ENCODE data around the gene SDHA. TPM values are rescaled to one million over a fixed set of nuclear protein-coding genes. Genes with fewer than 3 reads are reported as not detected.
"Not testable (repeated sequence)": the region's sequence is repeated elsewhere in the genome, so short reads cannot be mapped to it uniquely, and the experiment has no call there.

The SDHA gene
- total RNA-seq, 1 experiment from 2014 or later, result 134 TPM

DNA sequence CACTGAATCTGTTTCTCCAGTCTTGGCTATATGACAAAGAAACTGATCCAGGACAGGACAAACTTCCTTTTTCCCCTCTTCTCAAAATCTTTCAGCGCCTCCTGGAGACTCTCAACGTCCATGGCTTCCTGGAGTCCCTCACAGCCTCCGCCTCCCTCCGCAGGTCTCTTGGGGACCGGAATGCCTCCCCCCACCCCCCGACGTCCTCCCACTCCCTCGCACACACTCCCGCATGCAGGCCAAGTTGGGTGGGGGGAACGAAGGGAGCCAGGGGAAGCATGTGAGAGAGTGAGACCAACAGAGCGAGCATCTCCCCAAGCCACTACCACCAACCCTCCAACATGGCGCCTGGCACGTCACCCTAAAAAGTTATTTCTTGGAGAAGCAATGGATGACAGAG, 72.1 kb downstream of the SDHA start:
- H3K9ac ChIP-seq (ENCODE audit: low read length); CTCF ChIA-PET; H3K4me1 ChIP-seq (ENCODE audit: control insufficient read depth in 1 of 2, insufficient read depth in 2 of 2, low read length in 2 of 2); H2AFZ ChIP-seq (ENCODE audit: low read depth, low read length, poor library complexity, severe bottlenecking); DNase-seq (ENCODE audit: low read depth, low spot score); H3K4me2 ChIP-seq (ENCODE audit: low read length); RAD21 ChIA-PET (ENCODE audit: low non-redundant PET in 1 of 2, low total read pairs in 2 of 2, uncharacterized antibody in 2 of 2, unreplicated experiment in 2 of 2); intact Hi-C loops (cut with micrococcal nuclease); H3K36me3 ChIP-seq (ENCODE audit: control insufficient read depth in 1 of 2, insufficient read depth in 2 of 2, low read length in 2 of 2); BruUV-seq (replicated peaks); H3K9me2 ChIP-seq (ENCODE audit: insufficient read depth); H3K27me3 ChIP-seq (ENCODE audit: insufficient read depth, low read length); H3K4me3 ChIP-seq (replicated peaks in 1 of 2; ENCODE audit: low read depth in 1 of 2, low read length in 2 of 2); ATAC-seq; H3K27ac ChIP-seq (ENCODE audit: low read depth, low read length); H4K20me1 ChIP-seq (ENCODE audit: insufficient read depth); H3K9me3 ChIP-seq (ENCODE audit: control insufficient read depth in 1 of 2, insufficient read depth in 1 of 2, low read depth in 1 of 2, low read length in 2 of 2); POLR2A ChIA-PET: not testable (repeated sequence)
- peaks cover 45% of the 10 kb centered on the region for H3K79me2 ChIP-seq (ENCODE audit: insufficient read depth, low read length)

DNA sequence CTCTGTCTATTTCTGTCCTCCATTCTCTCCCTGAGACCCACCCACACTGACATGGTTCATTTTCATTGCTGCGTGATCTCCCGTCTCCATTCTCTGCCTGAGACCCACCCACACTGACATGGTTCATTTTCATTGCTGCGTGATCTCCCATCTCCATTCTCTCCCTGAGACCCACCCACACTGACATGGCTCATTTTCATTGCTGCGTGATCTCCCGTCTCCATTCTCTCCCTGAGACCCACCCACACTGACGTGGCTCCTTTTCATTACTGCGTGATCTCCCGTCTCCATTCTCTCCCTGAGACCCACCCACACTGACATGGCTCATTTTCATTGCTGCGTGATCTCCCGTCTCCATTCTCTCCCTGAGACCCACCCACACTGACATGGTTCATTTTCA, 73.2 kb downstream of the SDHA start:
- H3K27ac ChIP-seq (ENCODE audit: low read depth, low read length); H3K4me3 ChIP-seq (replicated peaks in 1 of 2; ENCODE audit: low read depth in 1 of 2, low read length in 2 of 2); H3K9me3 ChIP-seq (ENCODE audit: control insufficient read depth in 1 of 2, insufficient read depth in 1 of 2, low read depth in 1 of 2, low read length in 2 of 2); H3K27me3 ChIP-seq (ENCODE audit: insufficient read depth, low read length); intact Hi-C loops (cut with micrococcal nuclease); H2AFZ ChIP-seq (ENCODE audit: low read depth, low read length, poor library complexity, severe bottlenecking); CTCF ChIA-PET; ATAC-seq; H4K20me1 ChIP-seq (ENCODE audit: insufficient read depth); BruUV-seq (replicated peaks); RAD21 ChIA-PET (ENCODE audit: low non-redundant PET in 1 of 2, low total read pairs in 2 of 2, uncharacterized antibody in 2 of 2, unreplicated experiment in 2 of 2); H3K4me1 ChIP-seq (ENCODE audit: control insufficient read depth in 1 of 2, insufficient read depth in 2 of 2, low read length in 2 of 2); POLR2A ChIA-PET; H3K36me3 ChIP-seq (ENCODE audit: control insufficient read depth in 1 of 2, insufficient read depth in 2 of 2, low read length in 2 of 2); H3K9ac ChIP-seq (ENCODE audit: low read length); H3K4me2 ChIP-seq (ENCODE audit: low read length); DNase-seq (ENCODE audit: low read depth, low spot score); H3K9me2 ChIP-seq (ENCODE audit: insufficient read depth): not testable (repeated sequence)
- peaks cover 34% of the 10 kb centered on the region for H3K79me2 ChIP-seq (ENCODE audit: insufficient read depth, low read length)

DNA sequence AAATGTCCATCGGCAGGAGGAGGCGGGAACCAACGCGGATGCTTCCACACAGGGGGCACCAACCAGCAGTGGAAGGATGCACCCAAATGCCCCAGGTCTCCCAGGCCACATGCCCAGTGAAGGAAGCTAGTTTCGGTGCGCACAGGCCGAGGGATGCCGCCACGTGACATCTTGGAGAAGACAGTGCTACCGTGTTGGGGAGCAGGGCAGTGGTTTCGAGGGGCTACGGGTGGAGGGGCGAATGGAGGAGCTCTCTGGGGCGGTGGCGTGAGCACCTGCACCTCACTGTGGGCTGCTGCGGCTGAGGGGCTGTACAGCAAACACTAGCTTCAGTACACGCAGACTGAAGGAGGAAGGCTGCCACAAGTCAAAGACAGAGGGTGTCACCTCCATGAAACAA, 76.7 kb downstream of the SDHA start:
- H4K20me1 ChIP-seq (ENCODE audit: insufficient read depth); H3K4me2 ChIP-seq (ENCODE audit: low read length); H3K4me3 ChIP-seq (replicated peaks in 1 of 2; ENCODE audit: low read depth in 1 of 2, low read length in 2 of 2); ATAC-seq; H2AFZ ChIP-seq (ENCODE audit: low read depth, low read length, poor library complexity, severe bottlenecking); DNase-seq (ENCODE audit: low read depth, low spot score); intact Hi-C loops (cut with micrococcal nuclease); H3K4me1 ChIP-seq (ENCODE audit: control insufficient read depth in 1 of 2, insufficient read depth in 2 of 2, low read length in 2 of 2); H3K9me2 ChIP-seq (ENCODE audit: insufficient read depth); RAD21 ChIA-PET (ENCODE audit: low non-redundant PET in 1 of 2, low total read pairs in 2 of 2, uncharacterized antibody in 2 of 2, unreplicated experiment in 2 of 2); CTCF ChIA-PET; H3K9ac ChIP-seq (ENCODE audit: low read length); H3K9me3 ChIP-seq (ENCODE audit: control insufficient read depth in 1 of 2, insufficient read depth in 1 of 2, low read depth in 1 of 2, low read length in 2 of 2); BruUV-seq (replicated peaks); H3K36me3 ChIP-seq (ENCODE audit: control insufficient read depth in 1 of 2, insufficient read depth in 2 of 2, low read length in 2 of 2); H3K27ac ChIP-seq (ENCODE audit: low read depth, low read length); H3K27me3 ChIP-seq (ENCODE audit: insufficient read depth, low read length); POLR2A ChIA-PET: not testable (repeated sequence)
- H3K79me2 ChIP-seq (ENCODE audit: insufficient read depth, low read length), result peaks cover 22% of the 10 kb centered on the region; the same call in 1 of the 2 replicates

GRCh38 chr5:296207-296606, 78.1 kb downstream of the SDHA start:
- peaks cover 19% of the 10 kb centered on the region; the same call in 1 of the 2 replicates for H3K79me2 ChIP-seq (ENCODE audit: insufficient read depth, low read length)
- H3K4me3 ChIP-seq (replicated peaks in 1 of 2; ENCODE audit: low read depth in 1 of 2, low read length in 2 of 2); H3K4me1 ChIP-seq (ENCODE audit: control insufficient read depth in 1 of 2, insufficient read depth in 2 of 2, low read length in 2 of 2); POLR2A ChIA-PET; H3K9me2 ChIP-seq (ENCODE audit: insufficient read depth); DNase-seq (ENCODE audit: low read depth, low spot score); RAD21 ChIA-PET (ENCODE audit: low non-redundant PET in 1 of 2, low total read pairs in 2 of 2, uncharacterized antibody in 2 of 2, unreplicated experiment in 2 of 2); H3K4me2 ChIP-seq (ENCODE audit: low read length); H3K27ac ChIP-seq (ENCODE audit: low read depth, low read length); H3K36me3 ChIP-seq (ENCODE audit: control insufficient read depth in 1 of 2, insufficient read depth in 2 of 2, low read length in 2 of 2); ATAC-seq; BruUV-seq (replicated peaks); H2AFZ ChIP-seq (ENCODE audit: low read depth, low read length, poor library complexity, severe bottlenecking); H3K27me3 ChIP-seq (ENCODE audit: insufficient read depth, low read length); H4K20me1 ChIP-seq (ENCODE audit: insufficient read depth); CTCF ChIA-PET; H3K9ac ChIP-seq (ENCODE audit: low read length); H3K9me3 ChIP-seq (ENCODE audit: control insufficient read depth in 1 of 2, insufficient read depth in 1 of 2, low read depth in 1 of 2, low read length in 2 of 2); intact Hi-C loops (cut with micrococcal nuclease): not testable (repeated sequence)

- H3K4me2 ChIP-seq (ENCODE audit: low read length); H3K9me2 ChIP-seq (ENCODE audit: insufficient read depth); H3K27ac ChIP-seq (ENCODE audit: low read depth, low read length); CTCF ChIA-PET; H3K4me1 ChIP-seq (ENCODE audit: control insufficient read depth in 1 of 2, insufficient read depth in 2 of 2, low read length in 2 of 2); H4K20me1 ChIP-seq (ENCODE audit: insufficient read depth); intact Hi-C loops (cut with micrococcal nuclease); H2AFZ ChIP-seq (ENCODE audit: low read depth, low read length, poor library complexity, severe bottlenecking); ATAC-seq; DNase-seq (ENCODE audit: low read depth, low spot score); H3K4me3 ChIP-seq (replicated peaks in 1 of 2; ENCODE audit: low read depth in 1 of 2, low read length in 2 of 2); POLR2A ChIA-PET; H3K36me3 ChIP-seq (ENCODE audit: control insufficient read depth in 1 of 2, insufficient read depth in 2 of 2, low read length in 2 of 2); H3K9ac ChIP-seq (ENCODE audit: low read length); BruUV-seq (replicated peaks); RAD21 ChIA-PET (ENCODE audit: low non-redundant PET in 1 of 2, low total read pairs in 2 of 2, uncharacterized antibody in 2 of 2, unreplicated experiment in 2 of 2); H3K27me3 ChIP-seq (ENCODE audit: insufficient read depth, low read length); H3K9me3 ChIP-seq (ENCODE audit: control insufficient read depth in 1 of 2, insufficient read depth in 1 of 2, low read depth in 1 of 2, low read length in 2 of 2): not testable (repeated sequence)
- H3K79me2 ChIP-seq (ENCODE audit: insufficient read depth, low read length), result peaks cover 14% of the 10 kb centered on the region; the same call in 1 of the 2 replicates
These were observed 78.8 kb downstream of the SDHA start for GRCh38 chr5:296954-297353.

All from HCT116 (cell line).